GM19438 (cell line): Measurements from ENCODE around the gene KATNAL1.

ENCODE experiments used
- ATAC-seq: cut with Tn5 transposase; IDR thresholded peaks from one replicate; pipeline ENCODE4 v1.9.1; 2021; ENCODE audit warnings: low read depth; ENCODE audit not compliant: unreplicated experiment

The KATNAL1 gene

GRCh38 chr13:30172593-30173302 is 134.6 kb downstream of the KATNAL1 start:
- ATAC-seq, result no peak

DNA sequence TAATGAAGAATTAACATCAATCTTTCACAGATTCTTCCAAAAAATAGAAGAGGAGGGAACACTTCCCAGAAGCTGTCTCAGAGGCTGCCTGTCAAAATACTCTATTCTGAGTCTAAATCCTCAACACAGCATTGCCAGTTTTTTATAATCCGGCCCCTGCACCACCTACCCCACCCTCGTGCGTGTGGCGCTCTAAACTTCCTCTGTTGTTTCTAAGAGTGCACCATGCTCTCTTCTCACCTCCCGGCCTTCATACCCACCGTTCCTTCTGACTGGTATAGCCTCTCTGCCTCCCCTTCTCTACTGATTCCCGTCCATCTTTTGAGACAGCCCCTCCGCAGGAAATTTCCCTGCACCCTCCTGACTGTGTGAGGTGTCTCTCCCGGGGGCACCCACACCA is 136.8 kb downstream of the KATNAL1 start:
- no peak for ATAC-seq

DNA sequence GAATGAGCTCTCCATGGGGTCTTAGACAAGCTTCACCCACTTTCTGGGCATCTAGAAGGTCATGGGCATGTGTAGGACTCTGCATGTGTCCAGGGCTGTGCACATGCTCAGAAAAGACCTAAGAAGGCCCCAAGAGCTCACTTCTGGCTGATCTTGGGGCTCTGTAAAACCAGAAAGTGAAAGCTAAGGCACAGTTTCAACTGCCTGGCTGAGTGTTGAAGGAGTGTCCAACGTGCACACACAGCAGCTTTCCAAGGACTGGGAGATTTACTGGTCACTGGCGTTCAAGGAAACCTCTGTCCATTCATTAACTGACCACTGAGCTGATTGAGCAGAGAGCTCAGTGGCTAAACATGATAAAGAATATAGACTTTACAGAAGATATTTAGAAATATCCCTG is 137.9 kb downstream of the KATNAL1 start:
- no peak for ATAC-seq

GRCh38 chr13:30165796-30166195 is 141.6 kb downstream of the KATNAL1 start:
- no peak for ATAC-seq

- no peak for ATAC-seq
Observed at GRCh38 chr13:30165071-30165470, 142.3 kb downstream of the KATNAL1 start.

- no peak for ATAC-seq
Observed at GRCh38 chr13:30164146-30164545, 143.2 kb downstream of the KATNAL1 start.

DNA sequence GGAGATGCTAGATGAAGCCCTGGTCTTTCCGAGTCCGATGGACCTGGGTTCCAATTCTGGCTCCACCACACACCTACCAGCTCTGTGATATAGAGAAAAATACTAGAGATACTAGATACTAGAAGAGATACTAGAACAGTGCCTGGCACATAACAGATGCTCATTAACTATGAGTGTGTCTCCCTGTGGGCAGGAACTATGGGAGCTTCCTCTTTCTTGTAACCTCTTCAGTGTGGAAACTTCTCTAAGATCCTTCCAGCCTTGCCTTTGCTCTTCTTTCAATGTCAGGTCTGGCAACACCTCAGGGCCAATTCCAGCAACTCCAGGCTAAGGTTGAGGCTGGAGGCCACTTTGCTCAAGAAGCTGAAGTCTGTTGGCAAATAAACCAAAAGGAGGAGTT is 143.9 kb downstream of the KATNAL1 start:
- ATAC-seq, result no peak

DNA sequence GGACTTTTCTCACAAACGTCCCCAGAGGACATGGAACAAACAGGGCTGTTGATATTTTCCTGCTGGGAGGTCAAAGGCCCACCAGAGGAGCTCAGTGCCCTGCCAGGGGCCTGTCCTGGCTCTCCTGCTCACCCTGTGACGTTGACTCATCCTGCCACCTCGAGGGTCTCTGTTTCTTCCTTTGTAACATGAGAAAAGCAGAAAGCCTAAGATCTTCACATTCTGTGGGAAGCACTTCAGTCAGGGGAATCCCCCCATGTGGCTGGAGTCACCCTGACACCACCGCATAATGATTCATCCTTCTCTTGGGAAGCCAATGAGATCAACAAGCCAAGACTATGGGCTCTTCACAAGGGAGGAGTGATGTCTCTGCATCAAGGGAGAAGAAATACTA is 147.9 kb downstream of the KATNAL1 start:
- ATAC-seq, result no peak

GRCh38 chr13:30158774-30159445 is 148.4 kb downstream of the KATNAL1 start:
- ATAC-seq, result no peak

DNA sequence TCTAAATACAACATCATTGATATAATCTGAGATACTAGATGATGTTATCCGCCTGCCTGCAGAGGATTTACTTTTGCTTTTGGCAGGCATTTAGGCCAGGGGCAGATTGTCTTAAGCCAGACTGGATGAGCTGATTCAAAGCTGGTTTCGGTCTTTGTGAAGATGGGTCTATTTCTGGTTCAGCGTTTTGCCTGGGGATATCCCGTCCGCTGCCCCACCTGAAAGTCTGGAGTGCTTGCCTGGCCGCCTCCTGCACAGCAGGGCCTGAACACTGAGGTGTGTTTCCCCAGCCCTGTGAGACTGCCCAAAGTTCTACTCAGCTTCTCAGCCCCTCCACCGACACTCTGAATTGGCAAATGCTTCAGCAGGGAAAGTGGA is 149.7 kb downstream of the KATNAL1 start:
- ATAC-seq, result no peak

DNA sequence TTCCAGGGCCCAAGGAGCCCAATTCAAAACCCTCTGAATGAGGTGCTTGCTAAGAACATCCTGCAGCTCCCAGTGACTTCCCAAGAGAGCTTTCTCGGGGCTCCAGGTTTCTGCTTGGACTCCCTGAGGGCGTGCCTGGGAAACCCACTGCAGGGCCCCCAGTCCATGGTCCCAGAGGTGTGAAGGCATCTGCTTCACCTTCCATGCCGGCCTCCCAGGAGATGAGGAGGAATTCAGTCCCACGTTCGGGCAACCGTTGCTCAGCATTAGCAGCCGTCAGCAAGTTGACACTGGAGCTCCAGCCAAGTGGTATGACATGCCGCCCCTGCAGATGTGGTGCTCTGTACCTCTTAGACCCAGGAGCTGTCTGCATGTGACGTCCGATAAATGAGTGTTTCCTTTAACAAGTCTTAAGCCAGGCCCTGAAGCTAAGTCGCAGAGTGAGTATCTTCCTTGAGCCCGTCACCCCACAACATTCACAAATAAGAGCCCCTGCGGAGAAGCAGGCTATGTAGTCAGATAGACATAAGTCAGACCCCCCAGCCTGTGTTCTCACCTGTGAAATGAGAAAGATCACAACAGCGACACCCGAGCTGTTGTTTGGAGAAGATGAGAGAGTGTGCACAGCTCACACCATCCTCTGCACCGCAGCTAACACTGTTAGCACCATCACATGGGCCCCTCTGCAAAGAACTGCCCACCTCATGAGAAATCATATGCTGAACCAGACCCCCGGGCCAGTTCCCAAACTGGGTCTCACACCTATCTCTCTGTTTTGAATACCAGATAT is 150.3 kb downstream of the KATNAL1 start:
- no peak for ATAC-seq

GRCh38 chr13:30156270-30156669 is 151.1 kb downstream of the KATNAL1 start:
- no peak for ATAC-seq

GRCh38 chr13:30154931-30155330 is 152.4 kb downstream of the KATNAL1 start:
- ATAC-seq, result no peak

DNA sequence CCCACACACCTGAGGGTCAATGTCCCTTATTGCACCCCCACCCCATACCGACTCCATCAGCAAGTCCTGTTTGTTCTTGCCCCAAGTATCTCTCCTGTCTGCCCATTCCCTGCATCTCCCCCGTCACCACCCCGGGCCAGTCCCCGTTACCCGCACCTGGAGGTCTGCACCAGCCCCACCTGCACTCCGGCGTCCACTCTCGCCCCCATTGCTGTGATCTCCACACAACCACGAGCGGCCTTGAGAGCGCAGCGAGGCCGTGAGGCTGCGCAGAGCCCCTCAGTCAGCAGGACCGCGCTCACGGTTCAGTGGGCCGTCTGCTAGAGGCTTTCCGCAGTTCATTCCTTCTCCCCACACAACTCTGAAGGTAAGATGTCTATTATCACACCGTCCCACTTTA is 152.8 kb downstream of the KATNAL1 start:
- ATAC-seq, result no peak

- no peak for ATAC-seq
Observed at GRCh38 chr13:30153545-30154426, 153.6 kb downstream of the KATNAL1 start.
